Nephron (organoid): Measurements from ENCODE around the gene TREH.

ENCODE experiments used
- H3K27ac Mint-ChIP-seq, 3 experiments: 2 replicates each; pipeline ENCODE4 v1.8.0; 2020; ENCODE audit warnings: mixed read lengths in 3 of 3, mild to moderate bottlenecking in 2 of 3, moderate library complexity in 1 of 3
- H3K27me3 Mint-ChIP-seq: 2 replicates; pipeline ENCODE4 v1.8.0; 2021; ENCODE audit warnings: low read depth, mild to moderate bottlenecking, moderate library complexity, mixed read lengths
- H3K36me3 Mint-ChIP-seq: 2 replicates; pipeline ENCODE4 v1.8.0; 2020; ENCODE audit warnings: low read depth, mixed read lengths
- H3K4me1 Mint-ChIP-seq: 2 replicates; pipeline ENCODE4 v1.8.0; 2020; ENCODE audit warnings: mixed read lengths
- H3K4me3 Mint-ChIP-seq, 3 experiments: 2 replicates each; pipeline ENCODE4 v1.8.0; 2020; ENCODE audit warnings: mild to moderate bottlenecking in 3 of 3, mixed read lengths in 3 of 3, moderate library complexity in 2 of 3
- H3K9me3 Mint-ChIP-seq: 2 replicates; pipeline ENCODE4 v1.8.0; 2020; ENCODE audit warnings: mixed read lengths
- TF ChIP-seq, protein P1 (sequence below), 3 experiments: fragments of 200-600 bp; sonication (generic); IDR thresholded peaks; one replicate each; pipeline ENCODE4 v1.5.0; 2021; ENCODE audit warnings: antibody characterized with exemption in 3 of 3; ENCODE audit not compliant: unreplicated experiment in 3 of 3

TREH gene

DNA sequence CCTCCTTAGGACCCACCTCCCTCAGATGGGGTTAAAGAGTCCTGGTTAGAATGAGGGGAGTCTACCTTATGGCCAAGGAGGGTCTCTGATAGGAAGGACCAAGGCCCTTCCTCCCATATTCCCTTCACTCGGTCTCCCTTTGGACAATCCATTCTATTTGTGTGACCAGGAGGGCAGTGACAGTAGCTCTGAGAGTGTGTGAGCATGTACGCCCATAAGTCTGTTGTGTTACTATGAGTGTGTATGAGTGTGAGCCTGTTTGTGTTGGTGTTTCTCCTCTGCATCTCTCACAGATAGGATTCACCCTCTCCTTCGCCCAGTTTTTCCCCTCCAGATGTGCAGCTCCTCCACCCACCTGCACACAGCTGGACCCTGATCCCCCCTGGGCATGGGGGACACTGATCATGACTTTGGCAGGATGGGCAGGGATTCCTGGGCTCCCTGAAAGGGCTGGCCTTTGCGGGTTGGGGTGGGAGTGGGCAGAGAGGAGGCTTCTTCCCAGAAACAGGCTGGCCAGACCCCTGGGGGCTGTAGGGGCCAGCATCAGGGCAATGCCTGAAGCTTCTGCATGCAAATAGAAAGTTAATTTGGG, 57.6 kb downstream of the TREH start:
- Mint-ChIP-seq H3K36me3 (peaks cover 14% of the 10 kb centered on the region), H3K4me3 (peak overlapping the region; percentile 78 to 97 (median 81)), H3K27ac (peak overlapping the region; percentile 95 to 98 (median 95)), H3K27me3 (no peaks in the 10 kb centered on the region), H3K9me3 (no peaks in the 10 kb centered on the region), H3K4me1 (peaks cover 58% of the 10 kb centered on the region)
- TF ChIP-seq, protein P1, sequence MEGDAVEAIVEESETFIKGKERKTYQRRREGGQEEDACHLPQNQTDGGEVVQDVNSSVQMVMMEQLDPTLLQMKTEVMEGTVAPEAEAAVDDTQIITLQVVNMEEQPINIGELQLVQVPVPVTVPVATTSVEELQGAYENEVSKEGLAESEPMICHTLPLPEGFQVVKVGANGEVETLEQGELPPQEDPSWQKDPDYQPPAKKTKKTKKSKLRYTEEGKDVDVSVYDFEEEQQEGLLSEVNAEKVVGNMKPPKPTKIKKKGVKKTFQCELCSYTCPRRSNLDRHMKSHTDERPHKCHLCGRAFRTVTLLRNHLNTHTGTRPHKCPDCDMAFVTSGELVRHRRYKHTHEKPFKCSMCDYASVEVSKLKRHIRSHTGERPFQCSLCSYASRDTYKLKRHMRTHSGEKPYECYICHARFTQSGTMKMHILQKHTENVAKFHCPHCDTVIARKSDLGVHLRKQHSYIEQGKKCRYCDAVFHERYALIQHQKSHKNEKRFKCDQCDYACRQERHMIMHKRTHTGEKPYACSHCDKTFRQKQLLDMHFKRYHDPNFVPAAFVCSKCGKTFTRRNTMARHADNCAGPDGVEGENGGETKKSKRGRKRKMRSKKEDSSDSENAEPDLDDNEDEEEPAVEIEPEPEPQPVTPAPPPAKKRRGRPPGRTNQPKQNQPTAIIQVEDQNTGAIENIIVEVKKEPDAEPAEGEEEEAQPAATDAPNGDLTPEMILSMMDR (IDR thresholded peaks at IDR 0.05; ENCODE audit: unreplicated experiment in 3 of 3) = no peak

DNA sequence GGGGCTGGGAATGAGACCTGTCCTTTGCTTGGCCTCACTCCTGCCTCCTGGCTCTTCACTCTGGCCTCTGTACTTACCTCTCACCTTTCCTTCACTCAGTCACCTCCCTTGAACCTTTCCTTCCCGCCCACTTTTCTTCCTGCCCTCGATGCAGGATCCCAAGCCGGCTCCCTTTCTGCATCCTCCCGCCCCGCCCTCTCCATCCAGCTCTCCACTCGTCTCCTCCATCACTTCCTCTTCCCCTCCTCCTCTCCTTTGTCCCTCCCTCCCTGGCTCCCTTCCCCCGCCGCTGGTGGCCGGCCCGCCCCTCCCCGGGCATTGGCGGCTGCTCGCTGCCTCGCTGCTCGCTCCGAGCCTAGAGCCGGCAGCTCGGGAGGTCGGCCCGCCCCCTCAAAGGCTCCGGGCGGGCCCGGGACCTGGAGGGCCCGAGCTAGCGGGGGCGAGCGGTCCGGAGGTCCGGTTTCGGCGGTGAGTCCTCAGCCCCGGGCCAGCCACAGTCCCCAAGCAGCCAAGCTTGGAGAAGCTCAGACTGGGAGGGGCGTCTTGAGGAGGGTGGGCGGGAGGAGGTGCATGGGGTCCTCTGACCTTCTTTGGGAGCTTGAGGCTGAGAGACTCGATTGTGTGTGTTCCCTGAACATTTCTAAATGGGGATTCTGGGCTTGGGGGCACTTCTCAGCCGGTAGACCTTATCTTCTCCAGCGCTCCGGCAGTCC, 58.2 kb downstream of the TREH start:
- Mint-ChIP-seq H3K4me1 (peaks cover 62% of the 10 kb centered on the region), H3K27me3 (no peaks in the 10 kb centered on the region), H3K9me3 (no peaks in the 10 kb centered on the region), H3K36me3 (peaks cover 15% of the 10 kb centered on the region), H3K4me3 (peak overlapping the region; percentile 78 to 97 (median 81)), H3K27ac (peak overlapping the region; percentile 95 to 98 (median 97))
- TF ChIP-seq, protein P1 (IDR thresholded peaks at IDR 0.05; ENCODE audit: unreplicated experiment in 3 of 3) = no peak

DNA sequence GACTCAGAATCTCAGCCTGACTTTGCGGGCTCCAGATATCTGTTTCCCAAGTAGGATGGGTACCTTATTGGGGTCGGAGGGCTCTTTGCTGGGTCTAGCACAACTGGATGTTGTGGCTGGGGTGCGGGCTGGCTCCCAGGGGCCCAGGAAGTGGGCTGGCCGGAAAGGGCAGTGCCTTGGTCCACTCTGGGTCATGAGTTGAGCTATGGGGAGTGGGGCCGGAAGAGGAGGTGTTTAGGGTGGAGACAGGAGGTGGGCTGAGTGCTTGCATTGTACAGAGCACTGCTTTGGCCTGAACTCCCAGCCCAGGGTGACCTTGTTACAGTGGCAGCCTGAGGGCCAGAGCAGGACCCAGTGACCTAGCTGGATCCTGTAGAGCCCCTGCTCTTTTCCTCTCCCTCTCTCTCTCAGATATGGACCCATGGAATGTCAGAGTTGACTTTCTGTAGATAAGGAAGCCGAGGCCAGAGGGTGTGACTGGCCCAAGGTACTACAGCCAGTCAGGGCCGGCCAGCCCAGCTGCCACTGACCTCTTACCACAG, 58.9 kb downstream of the TREH start:
- Mint-ChIP-seq H3K36me3 (peaks cover 13% of the 10 kb centered on the region), H3K4me1 (peaks cover 64% of the 10 kb centered on the region), H3K27ac (peak overlapping the region; percentile 95 to 98 (median 97)), H3K9me3 (no peaks in the 10 kb centered on the region), H3K4me3 (peak overlapping the region; percentile 78 to 97 (median 81)), H3K27me3 (no peaks in the 10 kb centered on the region)
- TF ChIP-seq, protein P1 (IDR thresholded peaks at IDR 0.05; ENCODE audit: unreplicated experiment in 3 of 3) = no peak

DNA sequence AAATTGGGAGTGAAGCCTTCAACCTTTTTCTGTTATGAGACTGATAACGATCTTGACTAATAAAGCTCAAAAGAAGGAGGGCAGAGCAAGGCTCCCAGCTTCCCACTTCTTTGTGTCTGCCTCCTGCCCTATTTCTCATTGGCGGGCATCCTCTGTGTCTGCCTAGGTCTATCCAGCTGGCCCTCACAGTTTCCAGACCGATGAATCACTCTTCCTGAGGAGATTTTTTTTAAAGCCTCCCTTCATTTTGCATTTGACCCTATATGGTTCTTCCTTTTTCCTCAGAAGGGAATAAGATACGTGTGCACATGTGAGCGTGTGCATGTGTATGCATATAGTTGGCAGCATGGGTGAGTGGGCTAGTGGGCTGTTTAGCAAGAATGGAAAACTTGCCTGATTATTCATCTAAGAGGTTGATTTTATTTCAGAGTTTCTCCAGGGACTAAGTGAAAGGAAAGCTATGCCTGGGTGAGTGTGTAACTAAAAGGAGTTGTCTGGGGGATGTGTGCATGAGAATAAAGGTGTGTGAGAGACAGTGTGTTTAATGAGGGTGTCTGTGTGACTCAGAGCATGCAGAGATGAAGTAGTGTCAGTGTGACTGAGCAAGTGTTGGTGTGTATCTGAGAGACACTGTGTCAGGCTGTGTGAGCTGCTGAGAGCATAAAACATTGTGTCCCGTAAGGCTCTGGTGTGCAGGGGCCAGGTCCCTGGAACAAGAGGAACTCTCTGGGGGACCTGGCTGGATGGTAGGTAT, 59.8 kb downstream of the TREH start:
- H3K27ac Mint-ChIP-seq = peak overlapping the region; percentile 95 to 98 (median 97)
- H3K27me3 Mint-ChIP-seq = no peaks in the 10 kb centered on the region
- peaks cover 70% of the 10 kb centered on the region for H3K4me1 Mint-ChIP-seq
- peak overlapping the region; percentile 78 to 83 (median 81) for H3K4me3 Mint-ChIP-seq
- TF ChIP-seq, protein P1 (IDR thresholded peaks at IDR 0.05; ENCODE audit: unreplicated experiment in 3 of 3) = no peak
- H3K9me3 Mint-ChIP-seq = no peaks in the 10 kb centered on the region
- peaks cover 16% of the 10 kb centered on the region for H3K36me3 Mint-ChIP-seq

DNA sequence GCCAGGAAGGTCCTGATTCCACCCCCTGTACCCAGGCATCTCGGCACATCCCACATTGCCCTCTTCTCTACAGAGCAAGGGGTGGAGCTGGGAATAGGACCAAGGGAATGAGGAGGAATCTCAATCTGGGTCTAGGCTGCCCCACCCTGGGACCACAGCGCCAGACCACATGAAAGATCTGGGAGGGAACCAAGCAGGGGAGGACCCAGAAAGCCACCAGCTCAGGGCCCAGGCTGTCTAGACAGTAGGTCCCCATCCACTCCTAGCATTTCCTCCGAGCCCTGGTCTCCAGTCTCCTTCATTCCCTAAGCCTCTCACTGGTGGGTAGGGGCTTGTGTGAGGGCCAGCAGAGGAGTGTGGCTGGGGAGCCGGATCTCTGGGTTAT, 60.5 kb downstream of the TREH start:
- Mint-ChIP-seq H3K27ac (peak overlapping the region; percentile 95 to 98 (median 97)), H3K27me3 (no peaks in the 10 kb centered on the region), H3K4me3 (peak overlapping the region; percentile 42 to 78 (median 77)), H3K4me1 (peaks cover 71% of the 10 kb centered on the region), H3K36me3 (peaks cover 16% of the 10 kb centered on the region), H3K9me3 (no peaks in the 10 kb centered on the region)
- TF ChIP-seq, protein P1 (IDR thresholded peaks at IDR 0.05; ENCODE audit: unreplicated experiment in 3 of 3) = no peak
